ENCODE measurements around the gene TPST2.

The TPST2 gene

GRCh38 chr22:26610072-26610958, 20.4 kb upstream of the TPST2 start:
- no peak for DNase-seq

GRCh38 chr22:26609287-26609686, 19.4 kb upstream of the TPST2 start:
- DNase-seq = no peak

- DNase-seq = no peak
Observed at GRCh38 chr22:26608129-26608528, 18.2 kb upstream of the TPST2 start.

- DNase-seq = no peak
Observed at GRCh38 chr22:26606611-26607010, 16.7 kb upstream of the TPST2 start.

- no peak for DNase-seq
Observed at GRCh38 chr22:26604368-26604767, 14.4 kb upstream of the TPST2 start.

- no peak for DNase-seq
Observed at GRCh38 chr22:26602127-26602526, 12.2 kb upstream of the TPST2 start.

GRCh38 chr22:26601726-26602125, 11.8 kb upstream of the TPST2 start:
- no peak for DNase-seq

GRCh38 chr22:26599505-26599904, 9.6 kb upstream of the TPST2 start:
- DNase-seq = no peak

GRCh38 chr22:26597480-26597879, 7.5 kb upstream of the TPST2 start:
- no peak for DNase-seq

- DNase-seq = no peak
Observed at GRCh38 chr22:26597026-26597425, 7.1 kb upstream of the TPST2 start.

- no peak for DNase-seq
Observed at GRCh38 chr22:26593763-26594162, 3.8 kb upstream of the TPST2 start.

- no peak for DNase-seq
Observed at GRCh38 chr22:26592421-26592891, 2.5 kb upstream of the TPST2 start.

- DNase-seq = no peak
Observed at GRCh38 chr22:26589367-26589844, 526 bp downstream of the TPST2 start.

- DNase-seq = no peak
Observed at GRCh38 chr22:26588729-26589366, 1.1 kb downstream of the TPST2 start.

- DNase-seq = no peak
Observed at GRCh38 chr22:26587991-26588613, 1.8 kb downstream of the TPST2 start.

- no peak for DNase-seq
Observed at GRCh38 chr22:26586556-26587325, 3.2 kb downstream of the TPST2 start.

GRCh38 chr22:26585104-26585790, 4.7 kb downstream of the TPST2 start:
- DNase-seq = no peak

- no peak for DNase-seq
Observed at GRCh38 chr22:26584010-26584409, 5.9 kb downstream of the TPST2 start.

- DNase-seq = no peak
Observed at GRCh38 chr22:26581633-26582168, 8.2 kb downstream of the TPST2 start.

GRCh38 chr22:26581026-26581425, 8.9 kb downstream of the TPST2 start:
- no peak for DNase-seq

- DNase-seq = no peak
Observed at GRCh38 chr22:26580240-26580962, 9.5 kb downstream of the TPST2 start.

Measured in NCI-H2029 treated with DMSO at 0.1 percent for 48 hours (cell line).